Stomach (tissue), 9 donors: ENCODE results near the gene CECR2. TPM values are rescaled to one million over a fixed set of nuclear protein-coding genes. Genes with fewer than 3 reads are reported as not detected.

Experiments
- DNase-seq, 2 donors: peaks; one replicate each; pipeline versions ENCODE4 v3.0.0 to v3.0.0-alpha.2; 2013 to 2019
- H3K27ac ChIP-seq, 5 donors: fragments of 200-600 bp in 4 of 5; sonication (generic) in 4 of 5; one replicate each; pipeline ENCODE4 v1.5.1; 2013 to 2019; ENCODE audit warnings: mild to moderate bottlenecking in 1 of 5, moderate library complexity in 1 of 5
- H3K27me3 ChIP-seq, 3 donors: fragments of 200-600 bp; sonication (generic); one replicate each; pipeline ENCODE4 v1.5.1; 2017 to 2019; ENCODE audit warnings: mixed run types in 1 of 3
- H3K36me3 ChIP-seq, 4 donors: fragments of 200-600 bp; sonication (generic); 1 replicate in 3 of 4; 2 replicates in 1 of 4; pipeline ENCODE4 v1.5.1; 2016 to 2019
- H3K4me1 ChIP-seq, 4 donors: fragments of 200-600 bp; sonication (generic); one replicate each; pipeline ENCODE4 v1.5.1; 2016 to 2019
- H3K4me3 ChIP-seq, 4 donors: fragments of 200-600 bp; sonication (generic) in 3 of 4; one replicate each; pipeline ENCODE4 v1.5.1; 2016 to 2019; ENCODE audit warnings: mild to moderate bottlenecking in 1 of 4
- H3K9me3 ChIP-seq, 4 donors: fragments of 200-600 bp; sonication (generic); one replicate each; pipeline ENCODE4 v1.5.1; 2016 to 2019
- CTCF ChIP-seq, 7 experiments: fragments of 450-650 bp in 4 of 7; fragments of 200-600 bp in 3 of 7; sonication (generic) in 3 of 7; IDR thresholded peaks; one replicate each; pipeline ENCODE4 v1.5.1; 2016 to 2019; ENCODE audit warnings: antibody characterized with exemption in 7 of 7, control low read depth in 2 of 7, mild to moderate bottlenecking in 1 of 7
- EP300 ChIP-seq: sonication (generic); formaldehyde crosslinking; IDR thresholded peaks from one replicate; pipeline ENCODE4 v1.6.1; 2017; ENCODE audit warnings: antibody characterized with exemption
- POLR2A ChIP-seq, 4 donors: fragments of 450-650 bp; IDR thresholded peaks; one replicate each; pipeline ENCODE4 v1.6.1; 2016; ENCODE audit warnings: antibody characterized with exemption in 4 of 4, control low read depth in 2 of 4, mild to moderate bottlenecking in 1 of 4, moderate library complexity in 1 of 4
- POLR2AphosphoS5 ChIP-seq, 3 donors: sonication (generic); formaldehyde crosslinking; IDR thresholded peaks; one replicate each; pipeline ENCODE4 v1.6.1; 2016; ENCODE audit warnings: antibody characterized with exemption in 3 of 3
- WGBS, 5 donors: extraction: QIAGEN DNeasy Blood & Tissue Kit in 3 of 5; methylation state at CpG; one replicate each; pipeline versions ENCODE4 v1.1.5 to v1.1.7; 2013 to 2018; 5-methylcytosine and 5-hydroxymethylcytosine counted together
- intact Hi-C: fragments of 100-400 bp; cut with DNase I; formaldehyde crosslinking; loops from one replicate; pipeline ENCODE4 v1.15.1; 2023; ENCODE audit warnings: low total_unique reads
- polyA plus RNA-seq, 3 donors: library from polyadenylated mRNA; stranded (reverse); fragments of 200-250 nt; gene quantifications; one replicate each; pipeline ENCODE4 v1.2.3, GENCODE V29; 2013
- total RNA-seq, 5 donors: library from RNA; depleted of rRNA; stranded (reverse); fragments of >200 nt; gene quantifications; one replicate each; pipeline versions ENCODE4 v1.1.0 to v1.2.3, GENCODE V29; 2014 to 2016
- donor health status: healthy with polysubstance abuse.
- donor health status: Bipolar disorder and iron deficiency.
- donor health status: healthy.

The CECR2 gene
- total and polyA plus RNA-seq, 8 donors: 0.13 to 3.1 (median 0.44) TPM; not detected in 1

- Histone ChIP-seq H3K27ac (no peak overlapping the region), H3K36me3 (no peaks in the 10 kb centered on the region), H3K27me3 (peaks cover 0 to 8% (median 0%) of the 10 kb centered on the region in 3 donors), H3K9me3 (no peaks in the 10 kb centered on the region), H3K4me3 (no peak overlapping the region), H3K4me1 (no peaks in the 10 kb centered on the region)
- 73 to 90% (median 86%) methylated on average over 12 of the region's 12 CpGs for WGBS, 5 donors
- DNase-seq: no peak
- intact Hi-C loops: no loop called here
- TF ChIP-seq CTCF (IDR thresholded peaks at IDR 0.05): no peak
- no peak for TF ChIP-seq POLR2AphosphoS5 (IDR thresholded peaks at IDR 0.05)
- no peak for TF ChIP-seq EP300
- no peak for TF ChIP-seq POLR2A (IDR thresholded peaks at IDR 0.05)
Measured at GRCh38 chr22:17484608-17485007, 115.3 kb downstream of the CECR2 start.

GRCh38 chr22:17486313-17486712, 117.1 kb downstream of the CECR2 start:
- no peak overlapping the region for H3K4me3 ChIP-seq
- peak in 1 of 2 donors; percentile 63 for DNase-seq
- intact Hi-C loops: no loop called here
- H3K36me3 ChIP-seq: no peaks in the 10 kb centered on the region
- no peaks in the 10 kb centered on the region for H3K27me3 ChIP-seq
- H3K4me1 ChIP-seq: no peaks in the 10 kb centered on the region
- TF ChIP-seq EP300 (no peak), CTCF (IDR thresholded peaks at IDR 0.05) (no peak)
- H3K27ac ChIP-seq: no peak overlapping the region
- 68 to 79% (median 76%) methylated on average over 10 of the region's 10 CpGs for WGBS, 5 donors
- no peaks in the 10 kb centered on the region for H3K9me3 ChIP-seq

GRCh38 chr22:17486719-17487118, 117.5 kb downstream of the CECR2 start:
- Histone ChIP-seq H3K27me3 (no peaks in the 10 kb centered on the region), H3K4me1 (no peaks in the 10 kb centered on the region), H3K36me3 (no peaks in the 10 kb centered on the region), H3K27ac (no peak overlapping the region), H3K9me3 (no peaks in the 10 kb centered on the region), H3K4me3 (no peak overlapping the region)
- intact Hi-C loops: no loop called here
- no peak for DNase-seq
- TF ChIP-seq EP300 (no peak), POLR2AphosphoS5 (IDR thresholded peaks at IDR 0.05) (no peak), POLR2A (IDR thresholded peaks at IDR 0.05) (no peak), CTCF (IDR thresholded peaks at IDR 0.05) (no peak)
- WGBS, 5 donors: 80 to 93% (median 90%) methylated on average over 10 of the region's 10 CpGs

- intact Hi-C loops: no loop called here
- 65 to 89% (median 82%) methylated on average over 6 of the region's 6 CpGs for WGBS, 5 donors
- H3K27me3 ChIP-seq: no peaks in the 10 kb centered on the region
Measured at GRCh38 chr22:17489101-17489500, 119.8 kb downstream of the CECR2 start.

GRCh38 chr22:17491090-17491640, 121.9 kb downstream of the CECR2 start:
- WGBS, 5 donors: 79 to 90% (median 86%) methylated on average over 9 of the region's 9 CpGs
- no peaks in the 10 kb centered on the region for H3K4me1 ChIP-seq
- no peak overlapping the region for H3K27ac ChIP-seq
- H3K36me3 ChIP-seq: no peaks in the 10 kb centered on the region
- no peaks in the 10 kb centered on the region for H3K9me3 ChIP-seq
- no peak for TF ChIP-seq POLR2A (IDR thresholded peaks at IDR 0.05)
- no peak for TF ChIP-seq CTCF (IDR thresholded peaks at IDR 0.05)
- no peak for TF ChIP-seq POLR2AphosphoS5 (IDR thresholded peaks at IDR 0.05)
- H3K27me3 ChIP-seq: no peaks in the 10 kb centered on the region
- intact Hi-C loops: no loop called here
- no peak for DNase-seq
- no peak overlapping the region for H3K4me3 ChIP-seq

More at GRCh38 chr22:17489101-17489500, 119.8 kb downstream of the CECR2 start:
- no peaks in the 10 kb centered on the region for H3K4me1 ChIP-seq
- no peak for DNase-seq
- TF ChIP-seq POLR2A (IDR thresholded peaks at IDR 0.05) (no peak), POLR2AphosphoS5 (IDR thresholded peaks at IDR 0.05) (no peak)
- H3K9me3 ChIP-seq: no peaks in the 10 kb centered on the region
- H3K36me3 ChIP-seq: no peaks in the 10 kb centered on the region
- H3K4me3 ChIP-seq: no peak overlapping the region
- H3K27ac ChIP-seq: no peak overlapping the region
